Parathyroid adenoma (tissue), 2 donors: Measurements from ENCODE around the gene TASOR.
"Not testable (repeated sequence)": the region's sequence is repeated elsewhere in the genome, so short reads cannot be mapped to it uniquely, and the experiment has no call there.

ENCODE experiments used
- H2AFZ ChIP-seq: fragments of 300-600 bp; sonication (generic); one replicate; pipeline ENCODE4 v1.7.0; 2017; ENCODE audit warnings: antibody characterized with exemption, mild to moderate bottlenecking
- H3K27ac ChIP-seq: fragments of 300-600 bp; sonication (generic); one replicate; pipeline ENCODE4 v1.7.0; 2017
- H3K27me3 ChIP-seq: fragments of 300-600 bp; sonication (generic); one replicate; pipeline ENCODE4 v1.7.0; 2017; ENCODE audit warnings: low read length; ENCODE audit not compliant: control insufficient read depth, insufficient read depth
- H3K36me3 ChIP-seq: fragments of 300-600 bp; sonication (generic); one replicate; pipeline ENCODE4 v1.7.0; 2017; ENCODE audit warnings: low read length; ENCODE audit not compliant: control insufficient read depth, insufficient read depth
- H3K4me1 ChIP-seq: fragments of 300-600 bp; sonication (generic); one replicate; pipeline ENCODE4 v1.7.0; 2017; ENCODE audit warnings: control low read depth
- H3K4me2 ChIP-seq: fragments of 300-600 bp; sonication (generic); one replicate; pipeline ENCODE4 v1.7.0; 2017; ENCODE audit warnings: low read length
- H3K4me3 ChIP-seq: fragments of 300-600 bp; sonication (generic); one replicate; pipeline ENCODE4 v1.7.0; 2017; ENCODE audit warnings: low read depth, low read length
- H3K79me2 ChIP-seq: fragments of 300-600 bp; sonication (generic); one replicate; pipeline ENCODE4 v1.7.0; 2017; ENCODE audit warnings: control low read depth
- H3K9ac ChIP-seq: fragments of 300-600 bp; sonication (generic); one replicate; pipeline ENCODE4 v1.7.0; 2017; ENCODE audit warnings: mild to moderate bottlenecking
- H3K9me3 ChIP-seq: fragments of 300-600 bp; sonication (generic); one replicate; pipeline ENCODE4 v1.7.0; 2017; ENCODE audit warnings: low read length; ENCODE audit not compliant: control insufficient read depth
- TF ChIP-seq, protein P1 (sequence below): fragments of 300-600 bp; sonication (generic); IDR thresholded peaks from one replicate; pipeline ENCODE4 v1.7.0; 2017; ENCODE audit warnings: antibody characterized with exemption, mild to moderate bottlenecking
- donor health status: primary hyperparathyroidism.

TASOR gene

GRCh38 chr3:56711344-56711743, 28.3 kb upstream of the TASOR start:
- H3K4me1 ChIP-seq: no peaks in the 10 kb centered on the region
- H3K79me2 ChIP-seq: no peaks in the 10 kb centered on the region
- H3K27me3 ChIP-seq: no peaks in the 10 kb centered on the region
- H3K36me3 ChIP-seq: no peaks in the 10 kb centered on the region
- no peak overlapping the region for H3K4me3 ChIP-seq
- H3K27ac ChIP-seq: no peak overlapping the region
- no peak overlapping the region for H3K4me2 ChIP-seq
- H2AFZ ChIP-seq: no peak overlapping the region
- no peak overlapping the region for H3K9ac ChIP-seq
- H3K9me3 ChIP-seq: no peaks in the 10 kb centered on the region
- TF ChIP-seq, protein P1, sequence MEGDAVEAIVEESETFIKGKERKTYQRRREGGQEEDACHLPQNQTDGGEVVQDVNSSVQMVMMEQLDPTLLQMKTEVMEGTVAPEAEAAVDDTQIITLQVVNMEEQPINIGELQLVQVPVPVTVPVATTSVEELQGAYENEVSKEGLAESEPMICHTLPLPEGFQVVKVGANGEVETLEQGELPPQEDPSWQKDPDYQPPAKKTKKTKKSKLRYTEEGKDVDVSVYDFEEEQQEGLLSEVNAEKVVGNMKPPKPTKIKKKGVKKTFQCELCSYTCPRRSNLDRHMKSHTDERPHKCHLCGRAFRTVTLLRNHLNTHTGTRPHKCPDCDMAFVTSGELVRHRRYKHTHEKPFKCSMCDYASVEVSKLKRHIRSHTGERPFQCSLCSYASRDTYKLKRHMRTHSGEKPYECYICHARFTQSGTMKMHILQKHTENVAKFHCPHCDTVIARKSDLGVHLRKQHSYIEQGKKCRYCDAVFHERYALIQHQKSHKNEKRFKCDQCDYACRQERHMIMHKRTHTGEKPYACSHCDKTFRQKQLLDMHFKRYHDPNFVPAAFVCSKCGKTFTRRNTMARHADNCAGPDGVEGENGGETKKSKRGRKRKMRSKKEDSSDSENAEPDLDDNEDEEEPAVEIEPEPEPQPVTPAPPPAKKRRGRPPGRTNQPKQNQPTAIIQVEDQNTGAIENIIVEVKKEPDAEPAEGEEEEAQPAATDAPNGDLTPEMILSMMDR: no peak

DNA sequence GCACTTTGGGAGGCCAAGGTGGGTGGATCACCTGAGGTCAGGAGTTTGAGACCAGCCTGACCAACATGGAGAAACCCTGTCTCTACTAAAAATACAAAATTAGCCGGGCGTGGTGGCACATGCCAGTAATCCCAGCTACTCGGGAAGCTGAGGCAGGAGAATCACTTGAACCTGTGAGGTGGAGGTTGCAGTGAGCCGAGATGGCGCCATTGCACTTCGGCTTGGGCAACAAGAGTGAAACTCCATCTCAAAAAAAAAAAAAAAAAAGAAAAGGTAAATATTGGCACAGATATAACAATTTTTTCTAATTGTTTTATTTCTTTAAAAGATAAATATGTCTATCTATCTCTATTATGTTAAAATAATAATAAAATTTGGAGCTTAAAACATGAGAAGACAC, 24.3 kb upstream of the TASOR start:
- not testable (repeated sequence) for H3K9me3 ChIP-seq, H3K4me2 ChIP-seq, H3K27me3 ChIP-seq, H3K36me3 ChIP-seq, H2AFZ ChIP-seq, H3K27ac ChIP-seq, H3K9ac ChIP-seq, H3K4me1 ChIP-seq, H3K4me3 ChIP-seq, H3K79me2 ChIP-seq

DNA sequence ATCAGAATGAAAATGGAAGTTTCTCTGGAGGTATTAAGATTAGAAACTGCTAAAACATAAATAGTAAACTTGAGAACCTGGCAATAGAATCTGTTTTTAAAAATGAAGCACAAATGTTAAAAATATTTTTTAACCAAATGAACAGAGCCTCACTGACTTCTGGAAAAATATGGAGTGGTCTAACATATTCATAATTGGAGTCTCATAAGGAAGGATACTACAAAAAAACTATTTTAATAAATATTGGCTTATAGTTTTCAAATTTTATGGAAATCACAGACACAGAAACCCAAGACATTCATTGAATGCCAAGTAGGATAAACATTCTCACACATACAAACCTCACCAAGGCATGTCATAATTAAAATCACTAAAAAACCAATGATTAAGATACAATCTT, 23.6 kb upstream of the TASOR start:
- TF ChIP-seq, protein P1: no peak
- no peak overlapping the region for H3K4me3 ChIP-seq
- H3K27me3 ChIP-seq: no peaks in the 10 kb centered on the region
- H3K4me2 ChIP-seq: no peak overlapping the region
- H3K4me1 ChIP-seq: no peaks in the 10 kb centered on the region
- H3K36me3 ChIP-seq: no peaks in the 10 kb centered on the region
- no peaks in the 10 kb centered on the region for H3K9me3 ChIP-seq
- no peak overlapping the region for H3K27ac ChIP-seq
- no peaks in the 10 kb centered on the region for H3K79me2 ChIP-seq
- H2AFZ ChIP-seq: no peak overlapping the region
- no peak overlapping the region for H3K9ac ChIP-seq

DNA sequence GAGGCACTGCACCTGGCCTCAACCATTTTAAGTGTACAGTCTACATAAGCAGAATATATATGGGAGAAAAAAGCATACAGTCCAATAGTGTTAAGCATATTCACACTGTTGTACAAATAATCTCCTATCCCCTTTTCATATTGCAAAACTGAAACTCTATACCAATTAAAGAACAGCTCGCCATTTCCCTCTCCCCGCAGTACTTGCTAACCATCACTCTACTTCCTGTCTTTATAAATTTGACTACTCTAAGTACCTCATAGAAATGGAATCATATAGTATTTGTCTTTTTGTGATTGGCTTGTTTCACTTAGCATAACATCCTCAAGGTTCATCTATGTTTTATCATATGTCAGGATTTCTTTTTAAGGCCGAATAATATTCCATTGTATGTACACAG, 21.6 kb upstream of the TASOR start:
- no peaks in the 10 kb centered on the region for H3K79me2 ChIP-seq
- no peaks in the 10 kb centered on the region for H3K36me3 ChIP-seq
- H3K4me1 ChIP-seq: no peaks in the 10 kb centered on the region
- no peaks in the 10 kb centered on the region for H3K27me3 ChIP-seq
- H3K9me3 ChIP-seq: no peaks in the 10 kb centered on the region
- H3K4me2 ChIP-seq: no peak overlapping the region
- no peak overlapping the region for H3K4me3 ChIP-seq
- TF ChIP-seq, protein P1: no peak
- H3K27ac ChIP-seq: no peak overlapping the region
- H2AFZ ChIP-seq: no peak overlapping the region
- H3K9ac ChIP-seq: no peak overlapping the region

DNA sequence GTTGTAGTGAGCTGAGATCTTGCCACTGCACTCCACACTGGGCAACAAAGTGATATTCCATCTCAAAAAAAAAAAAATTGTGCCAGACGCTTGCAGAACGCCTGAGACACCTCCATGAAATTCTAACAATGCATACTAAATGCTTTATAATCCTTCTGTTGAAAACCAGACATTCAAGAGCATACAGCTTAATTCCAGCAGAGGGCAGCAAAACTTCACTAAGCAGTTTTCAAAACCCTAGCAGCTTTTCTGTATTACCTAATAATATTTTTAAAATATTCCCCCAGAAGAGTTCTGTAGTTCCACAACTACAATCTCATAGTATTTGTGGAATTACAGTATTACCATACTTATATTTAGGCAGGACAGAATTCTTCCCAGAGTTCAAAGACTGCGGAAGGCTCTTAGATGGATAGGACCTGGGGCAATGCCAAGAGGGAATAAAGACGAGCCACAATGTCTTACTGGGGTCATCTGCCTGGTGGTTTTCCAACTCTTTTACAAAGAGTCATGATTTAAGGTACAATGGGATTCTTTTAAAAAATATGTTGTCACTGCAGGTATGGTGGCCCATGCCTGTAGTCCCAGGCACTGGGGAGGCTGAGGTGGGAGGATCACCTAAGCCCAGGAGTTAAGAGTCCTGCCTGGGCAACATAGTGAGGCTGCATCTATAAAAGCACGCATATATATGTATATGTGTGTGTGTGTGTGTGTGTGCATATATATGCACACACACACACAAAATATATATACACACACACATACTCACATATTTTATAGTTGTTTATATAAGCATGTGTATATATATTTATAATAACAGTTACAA, 19.6 kb upstream of the TASOR start:
- TF ChIP-seq, protein P1: peak; percentile 91
- no peak overlapping the region for H3K27ac ChIP-seq
- no peaks in the 10 kb centered on the region for H3K36me3 ChIP-seq
- no peak overlapping the region for H3K9ac ChIP-seq
- H3K4me2 ChIP-seq: no peak overlapping the region
- no peaks in the 10 kb centered on the region for H3K4me1 ChIP-seq
- peak overlapping the region; percentile 22 for H3K4me3 ChIP-seq
- no peaks in the 10 kb centered on the region for H3K27me3 ChIP-seq
- no peak overlapping the region for H2AFZ ChIP-seq
- H3K9me3 ChIP-seq: no peaks in the 10 kb centered on the region
- no peaks in the 10 kb centered on the region for H3K79me2 ChIP-seq
